ENCODE results near the gene PRRX2. TPM values are rescaled to one million over a fixed set of nuclear protein-coding genes. Genes with fewer than 3 reads are reported as not detected.
"Not testable (repeated sequence)": the region's sequence is repeated elsewhere in the genome, so short reads cannot be mapped to it uniquely, and the experiment has no call there.

Gene PRRX2
- total and polyA plus RNA-seq, 7 donors = 0.46 to 4.7 (median 2.0) TPM; not detected in 1

DNA sequence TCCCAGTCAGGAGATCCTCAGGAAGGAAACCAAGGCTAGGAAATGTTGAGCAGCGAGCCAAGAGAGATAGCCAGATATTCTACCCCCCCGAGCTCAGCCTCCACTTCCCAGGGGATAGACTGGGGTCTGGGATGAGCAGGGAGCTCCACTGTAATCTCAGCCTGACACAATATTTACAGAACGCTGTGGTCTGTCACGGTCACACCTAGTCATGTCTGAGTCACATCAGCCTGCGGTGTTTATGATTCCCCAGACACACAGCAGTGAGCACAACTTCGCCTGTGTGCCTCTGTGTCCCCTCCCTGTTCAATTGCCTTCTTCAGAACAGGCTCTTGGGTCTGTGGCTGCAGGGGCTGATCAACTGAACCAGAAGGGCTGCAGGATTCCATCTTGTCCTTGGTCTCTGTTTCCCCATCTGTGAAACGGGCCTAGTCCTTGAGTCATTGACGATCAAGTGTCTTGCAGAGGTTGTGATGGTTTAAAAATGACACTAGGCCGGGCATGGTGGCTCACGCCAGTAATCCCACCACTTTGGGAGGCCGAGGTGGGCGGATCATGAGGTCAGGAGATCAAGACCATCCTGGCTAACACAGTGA is 8.6 kb upstream of the PRRX2 start:
- DNase-seq = no peak
- H3K9me3 ChIP-seq = no peaks in the 10 kb centered on the region
- no peak overlapping the region for H3K4me3 ChIP-seq
- no peaks in the 10 kb centered on the region for H3K36me3 ChIP-seq
- H3K4me1 ChIP-seq = no peaks in the 10 kb centered on the region
- H3K27me3 ChIP-seq = no peaks in the 10 kb centered on the region
- 65 to 78% methylated on average over 12 of the region's 12 CpGs for WGBS, 2 donors
- no peak for TF ChIP-seq POLR2AphosphoS5 (IDR thresholded peaks at IDR 0.05)
- TF ChIP-seq EP300 (IDR thresholded peaks at IDR 0.05) = no peak
- TF ChIP-seq, protein P1, sequence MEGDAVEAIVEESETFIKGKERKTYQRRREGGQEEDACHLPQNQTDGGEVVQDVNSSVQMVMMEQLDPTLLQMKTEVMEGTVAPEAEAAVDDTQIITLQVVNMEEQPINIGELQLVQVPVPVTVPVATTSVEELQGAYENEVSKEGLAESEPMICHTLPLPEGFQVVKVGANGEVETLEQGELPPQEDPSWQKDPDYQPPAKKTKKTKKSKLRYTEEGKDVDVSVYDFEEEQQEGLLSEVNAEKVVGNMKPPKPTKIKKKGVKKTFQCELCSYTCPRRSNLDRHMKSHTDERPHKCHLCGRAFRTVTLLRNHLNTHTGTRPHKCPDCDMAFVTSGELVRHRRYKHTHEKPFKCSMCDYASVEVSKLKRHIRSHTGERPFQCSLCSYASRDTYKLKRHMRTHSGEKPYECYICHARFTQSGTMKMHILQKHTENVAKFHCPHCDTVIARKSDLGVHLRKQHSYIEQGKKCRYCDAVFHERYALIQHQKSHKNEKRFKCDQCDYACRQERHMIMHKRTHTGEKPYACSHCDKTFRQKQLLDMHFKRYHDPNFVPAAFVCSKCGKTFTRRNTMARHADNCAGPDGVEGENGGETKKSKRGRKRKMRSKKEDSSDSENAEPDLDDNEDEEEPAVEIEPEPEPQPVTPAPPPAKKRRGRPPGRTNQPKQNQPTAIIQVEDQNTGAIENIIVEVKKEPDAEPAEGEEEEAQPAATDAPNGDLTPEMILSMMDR (IDR thresholded peaks at IDR 0.05) = no peak
- TF ChIP-seq POLR2A (IDR thresholded peaks at IDR 0.05) = no peak
- no peak overlapping the region for H3K27ac ChIP-seq
- intact Hi-C loops (cut with DNase I) = no loop called here

DNA sequence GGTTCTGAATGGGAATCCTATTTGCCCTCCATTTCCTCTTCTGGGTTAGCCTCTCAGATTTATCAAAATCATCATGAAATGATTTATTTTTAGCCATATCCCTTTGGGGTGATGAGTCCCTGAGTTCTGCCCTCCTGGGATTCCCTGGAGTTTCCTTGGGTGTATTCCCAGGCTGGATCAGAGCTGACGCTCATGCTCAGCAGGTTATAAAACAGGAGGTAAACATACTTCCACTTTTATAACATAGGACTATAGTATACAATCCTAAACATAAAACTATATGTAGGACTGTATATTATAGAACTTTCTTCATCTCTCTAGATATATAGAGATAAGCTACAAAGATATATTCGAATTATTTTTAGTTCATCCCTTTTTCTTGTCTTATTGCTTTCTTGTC is 4.4 kb upstream of the PRRX2 start:
- intact Hi-C loops (cut with DNase I) = no loop called here
- Histone ChIP-seq H3K4me1 (peaks cover 0 to 12% (median 9%) of the 10 kb centered on the region in 4 donors), H3K9me3 (no peaks in the 10 kb centered on the region), H3K27me3 (peaks cover 8 to 19% (median 9%) of the 10 kb centered on the region in 3 donors), H3K36me3 (no peaks in the 10 kb centered on the region), H3K4me3 (no peak overlapping the region), H3K27ac (no peak overlapping the region)
- WGBS, 2 donors = 19 to 68% methylated on average over 2 of the region's 2 CpGs
- DNase-seq = no peak
- no peak for TF ChIP-seq POLR2A (IDR thresholded peaks at IDR 0.05)

DNA sequence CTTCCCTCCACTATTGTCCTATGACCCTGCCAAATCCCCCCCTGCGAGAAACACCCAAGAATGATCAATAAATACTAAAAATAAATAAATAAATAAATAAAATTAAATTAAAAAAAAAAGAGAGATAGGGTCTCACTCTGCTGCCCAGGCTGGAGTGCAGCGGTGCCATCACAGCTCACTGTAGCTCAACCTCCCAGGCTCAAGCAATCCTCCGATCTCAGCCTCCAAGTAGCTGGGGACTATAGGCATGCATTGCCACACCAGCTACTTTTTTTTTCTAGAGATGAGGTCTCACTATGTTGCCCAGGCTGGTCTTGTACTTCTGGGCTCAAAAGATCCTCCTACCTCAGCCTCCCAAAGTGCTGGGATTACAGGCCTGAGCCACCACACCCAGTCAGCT is 3.2 kb upstream of the PRRX2 start:
- H3K4me3 ChIP-seq; H3K27ac ChIP-seq; H3K9me3 ChIP-seq; DNase-seq; H3K36me3 ChIP-seq; intact Hi-C loops (cut with DNase I): not testable (repeated sequence)
- Histone ChIP-seq H3K4me1 (peaks cover 0 to 18% (median 15%) of the 10 kb centered on the region in 4 donors), H3K27me3 (peaks cover 15 to 31% (median 21%) of the 10 kb centered on the region in 3 donors)
- 63 to 78% methylated on average over 3 of the region's 3 CpGs for WGBS, 2 donors

DNA sequence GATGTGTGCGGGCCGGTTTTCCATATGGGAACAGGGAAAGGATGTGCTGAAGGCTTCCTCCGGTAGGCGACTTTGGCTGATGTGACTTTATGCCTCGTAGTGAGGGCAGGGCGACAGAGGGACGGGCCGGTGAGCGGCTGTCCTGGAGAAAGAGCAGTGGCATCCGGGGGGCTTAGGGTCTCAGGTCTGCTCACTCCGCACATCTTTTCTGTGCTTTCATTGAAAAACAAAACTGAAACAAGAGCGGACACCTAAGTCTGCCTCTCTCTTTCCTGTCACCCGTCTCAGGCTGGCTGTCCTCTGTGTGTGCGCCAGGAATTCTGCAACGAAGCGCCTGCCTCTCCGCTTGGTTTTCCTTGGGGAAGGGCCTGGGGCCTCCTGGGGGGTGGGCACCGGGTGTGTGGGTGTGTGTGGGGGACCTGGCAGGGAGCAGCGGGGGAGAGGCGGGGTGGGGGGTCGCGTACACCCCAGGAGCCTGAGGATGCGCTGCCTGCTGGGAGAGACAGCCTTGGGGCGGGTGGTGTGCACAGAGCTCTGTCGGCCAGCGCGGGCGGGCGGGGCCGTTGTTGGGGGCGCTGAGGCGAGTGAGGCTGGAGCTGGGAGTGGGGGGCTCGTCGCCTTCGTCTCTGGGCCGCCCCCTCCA is 580 bp upstream of the PRRX2 start:
- WGBS, 2 donors = 9% methylated on average over 36 of the region's 36 CpGs
- Histone ChIP-seq H3K27me3 (peaks cover 15 to 42% (median 23%) of the 10 kb centered on the region in 3 donors), H3K27ac (peak overlapping the region in 1 of 4 donors; percentile 25), H3K9me3 (no peaks in the 10 kb centered on the region), H3K4me1 (peaks cover 0 to 18% (median 15%) of the 10 kb centered on the region in 4 donors), H3K36me3 (no peaks in the 10 kb centered on the region), H3K4me3 (peak overlapping the region in 3 of 4 donors; percentile 36 to 43 (median 41))
- DNase-seq = no peak
- intact Hi-C loops (cut with DNase I) = loop anchor here (5.0 kb wide), 1 partner anchor 47 kb away; no protein-coding TSS in a partner anchor
- TF ChIP-seq POLR2AphosphoS5 (IDR thresholded peaks at IDR 0.05) = no peak
- TF ChIP-seq POLR2A (IDR thresholded peaks at IDR 0.05) = no peak
- TF ChIP-seq, protein P1 (IDR thresholded peaks at IDR 0.05) = no peak
- TF ChIP-seq EP300 (IDR thresholded peaks at IDR 0.05) = no peak

DNA sequence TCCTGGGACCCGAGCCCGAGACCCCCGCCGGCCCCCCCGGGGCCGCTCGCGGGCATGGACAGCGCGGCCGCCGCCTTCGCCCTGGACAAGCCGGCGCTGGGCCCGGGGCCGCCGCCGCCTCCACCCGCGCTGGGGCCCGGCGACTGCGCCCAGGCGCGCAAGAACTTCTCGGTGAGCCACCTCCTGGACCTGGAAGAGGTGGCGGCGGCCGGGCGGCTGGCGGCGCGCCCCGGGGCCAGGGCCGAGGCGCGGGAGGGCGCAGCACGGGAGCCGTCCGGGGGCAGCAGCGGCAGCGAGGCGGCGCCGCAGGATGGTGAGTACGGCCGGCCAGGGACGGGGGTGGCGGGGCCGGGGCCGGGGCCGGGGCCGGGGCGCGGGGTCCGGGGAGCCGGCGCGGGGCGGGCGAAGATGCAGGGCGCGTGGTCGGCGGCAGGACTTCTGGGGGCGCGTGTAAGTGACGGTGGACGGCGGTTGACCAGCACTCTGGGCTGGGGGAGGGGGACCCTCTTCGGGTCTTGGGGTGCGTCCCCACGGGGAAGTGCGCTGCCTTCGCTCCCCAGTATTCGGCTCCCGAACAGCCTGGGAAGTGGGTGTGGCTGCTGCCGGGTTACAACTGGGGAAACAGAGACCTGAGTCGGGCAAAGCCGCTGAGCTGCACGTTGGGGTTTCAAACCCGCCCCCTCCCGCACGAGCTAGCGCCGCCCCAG is 520 bp downstream of the PRRX2 start:
- Histone ChIP-seq H3K27me3 (peaks cover 15 to 42% (median 23%) of the 10 kb centered on the region in 3 donors), H3K36me3 (no peaks in the 10 kb centered on the region), H3K9me3 (no peaks in the 10 kb centered on the region), H3K27ac (peak overlapping the region in 1 of 4 donors; percentile 46), H3K4me3 (peak overlapping the region in 3 of 4 donors; percentile 36 to 43 (median 41)), H3K4me1 (peaks cover 0 to 18% (median 15%) of the 10 kb centered on the region in 4 donors)
- TF ChIP-seq POLR2A (IDR thresholded peaks at IDR 0.05) (no peak), POLR2AphosphoS5 (IDR thresholded peaks at IDR 0.05) (no peak), EP300 (IDR thresholded peaks at IDR 0.05) (no peak)
- TF ChIP-seq, protein P1 (IDR thresholded peaks at IDR 0.05) = no peak
- 5% methylated on average over 88 of the region's 88 CpGs for WGBS, 2 donors
- DNase-seq = no peak
- intact Hi-C loops (cut with DNase I) = loop anchor here (5.0 kb wide), 1 partner anchor 46 kb away; no protein-coding TSS in a partner anchor

Data from sigmoid colon (tissue), 7 donors.